ENCODE measurements around the gene CNTNAP4.

DNA sequence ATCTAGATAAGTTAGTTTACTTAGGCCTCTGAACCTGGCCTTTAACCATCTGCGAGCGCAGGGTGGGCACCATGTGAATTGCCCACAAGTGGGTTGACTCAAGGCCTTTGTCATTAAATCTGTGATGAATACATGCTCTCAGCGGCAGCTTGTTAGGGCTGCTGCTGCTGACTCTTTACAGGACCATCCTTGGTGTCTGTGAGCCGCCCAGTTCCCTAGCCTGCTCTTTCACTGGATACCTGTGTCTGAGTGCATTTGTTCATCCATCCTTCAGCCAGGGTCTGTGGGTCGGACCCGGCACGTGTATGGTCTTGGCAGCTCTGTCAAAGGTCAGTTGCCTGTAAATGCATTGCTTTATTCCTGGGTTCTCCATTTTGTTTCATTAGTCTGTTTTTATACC, 321.3 kb downstream of the CNTNAP4 start:
- TF ChIP-seq CTBP1 (IDR thresholded peaks at IDR 0.05; ENCODE audit: borderline replicate concordance) (no peak), LEF1 (IDR thresholded peaks at IDR 0.05; ENCODE audit: borderline replicate concordance) (no peak), FOXM1 (IDR thresholded peaks at IDR 0.05; ENCODE audit: borderline replicate concordance) (no peak), HDGF (IDR thresholded peaks at IDR 0.05; ENCODE audit: borderline replicate concordance) (no peak), ZNF384 (IDR thresholded peaks at IDR 0.05) (no peak), ARNT (IDR thresholded peaks at IDR 0.05) (no peak), ELF4 (IDR thresholded peaks at IDR 0.05) (no peak), BHLHE40 (IDR thresholded peaks at IDR 0.05; ENCODE audit: borderline replicate concordance) (no peak), NFRKB (IDR thresholded peaks at IDR 0.05) (no peak)
- TF ChIP-seq, protein P1, sequence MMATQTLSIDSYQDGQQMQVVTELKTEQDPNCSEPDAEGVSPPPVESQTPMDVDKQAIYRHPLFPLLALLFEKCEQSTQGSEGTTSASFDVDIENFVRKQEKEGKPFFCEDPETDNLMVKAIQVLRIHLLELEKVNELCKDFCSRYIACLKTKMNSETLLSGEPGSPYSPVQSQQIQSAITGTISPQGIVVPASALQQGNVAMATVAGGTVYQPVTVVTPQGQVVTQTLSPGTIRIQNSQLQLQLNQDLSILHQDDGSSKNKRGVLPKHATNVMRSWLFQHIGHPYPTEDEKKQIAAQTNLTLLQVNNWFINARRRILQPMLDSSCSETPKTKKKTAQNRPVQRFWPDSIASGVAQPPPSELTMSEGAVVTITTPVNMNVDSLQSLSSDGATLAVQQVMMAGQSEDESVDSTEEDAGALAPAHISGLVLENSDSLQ (IDR thresholded peaks at IDR 0.05): no peak
